Left lung (tissue), 14 donors: Measurements from ENCODE around the gene TACC3. TPM values are rescaled to one million over a fixed set of nuclear protein-coding genes. Genes with fewer than 3 reads are reported as not detected.

Experiments used
- ATAC-seq: fragments of 200-7000 bp; cut with Tn5 transposase; one replicate; pipeline ENCODE4 v1.9.1; 2020; ENCODE audit warnings: moderate library complexity
- DNase-seq, 4 donors: peaks; one replicate each; pipeline ENCODE4 v3.0.0-alpha.2; 2013 to 2020
- H3K27ac ChIP-seq, 2 donors: fragments of 200-600 bp; sonication (generic) in 1 of 2; one replicate each; pipeline versions ENCODE4 v1.5.0 to v1.8.0; 2020 to 2021
- H3K27me3 ChIP-seq, 2 donors: fragments of 200-600 bp; sonication (generic) in 1 of 2; one replicate each; pipeline versions ENCODE4 v1.5.0 to v1.8.0; 2020 to 2021
- H3K36me3 ChIP-seq, 2 donors: fragments of 200-600 bp; sonication (generic) in 1 of 2; one replicate each; pipeline versions ENCODE4 v1.5.0 to v1.8.0; 2020 to 2021
- H3K4me1 ChIP-seq, 2 donors: fragments of 200-600 bp; one replicate each; pipeline ENCODE4 v1.8.0; 2021
- H3K4me3 ChIP-seq, 2 donors: fragments of 200-600 bp; sonication (generic) in 1 of 2; one replicate each; pipeline versions ENCODE4 v1.5.0 to v1.8.0; 2020 to 2021; ENCODE audit warnings: mild to moderate bottlenecking in 1 of 2
- H3K9me3 ChIP-seq, 2 donors: fragments of 200-600 bp; sonication (generic) in 1 of 2; one replicate each; pipeline versions ENCODE4 v1.5.0 to v1.8.0; 2020 to 2021
- intact Hi-C, 2 donors: fragments of 100-400 bp; cut with DNase I; formaldehyde crosslinking; loops; one replicate each; pipeline versions ENCODE4 v1.11.2 to v1.14.2; 2022
- long read RNA-seq, 12 donors: library from polyadenylated mRNA in 2 of 12; unstranded in 2 of 12; transcript quantifications; one replicate each; pipeline ENCODE4 v2.0.0 and lab custom pipeline, GENCODE V29; 2019 to 2026
- polyA plus RNA-seq, 6 donors: library from polyadenylated mRNA; unstranded; fragments of 120-200 nt; gene quantifications; one replicate each; pipeline ENCODE4 v1.2.1, GENCODE V29; 2013; ENCODE audit not compliant: insufficient read length in 6 of 6
- total RNA-seq, 2 donors: library from RNA; stranded (reverse); fragmentation: NEBNext Ultra II Directional; extraction: Animal tissue kit (Norgen Biotek cat#: 25700); gene quantifications; one replicate each; pipeline ENCODE4 v1.2.1, GENCODE V29; 2021
- TF ChIP-seq, protein P1 (sequence below), 2 donors: fragments of 200-600 bp; sonication (generic) in 1 of 2; IDR thresholded peaks; one replicate each; pipeline versions ENCODE4 v1.5.0 to v1.8.0; 2021; ENCODE audit warnings: antibody characterized with exemption in 2 of 2
- donor health status: DM: no; HTN: yes; CAD: no.
- donor health status: DM: no; HTN: no; CAD: no.

Gene TACC3
- total RNA-seq: 10 to 100 TPM; 20.3 to 28.1 TPM
- 10 to 100 TPM; 37.9 to 76.2 (median 48.8) TPM for polyA plus RNA-seq
- long read RNA-seq, donor 1, partial matches to known transcripts: 9 of 17 reads
- long read RNA-seq, donor 1, other reads (novel, unspliced or antisense): 0 of 17 reads
- long read RNA-seq, donor 2, partial matches to known transcripts: 10 of 16 reads
- long read RNA-seq, donor 2, other reads (novel, unspliced or antisense): 0 of 16 reads
- long read RNA-seq, donor 3, partial matches to known transcripts: 0 of 4 reads
- long read RNA-seq, donor 3, other reads (novel, unspliced or antisense): 0 of 4 reads
- long read RNA-seq, donor 4, partial matches to known transcripts: 4 of 6 reads
- long read RNA-seq, donor 4, other reads (novel, unspliced or antisense): 0 of 6 reads
- long read RNA-seq, donor 5, partial matches to known transcripts: 0 of 7 reads
- long read RNA-seq, donor 5, other reads (novel, unspliced or antisense): 0 of 7 reads
- long read RNA-seq, donor 6, partial matches to known transcripts: 5 of 12 reads
- long read RNA-seq, donor 6, other reads (novel, unspliced or antisense): 0 of 12 reads
- long read RNA-seq, donor 7, partial matches to known transcripts: 0 of 4 reads
- long read RNA-seq, donor 7, other reads (novel, unspliced or antisense): 0 of 4 reads
- long read RNA-seq, donor 8, partial matches to known transcripts: 0 of 8 reads
- long read RNA-seq, donor 8, other reads (novel, unspliced or antisense): 0 of 8 reads
- long read RNA-seq, donor 9: 0 reads
- long read RNA-seq, donor 10, partial matches to known transcripts: 3 of 7 reads
- long read RNA-seq, donor 10, other reads (novel, unspliced or antisense): 4 of 7 reads
- long read RNA-seq, donor 11, partial matches to known transcripts: 0 of 6 reads
- long read RNA-seq, donor 11, other reads (novel, unspliced or antisense): 0 of 6 reads
- long read RNA-seq, donor 12, transcript TACC3-201 (16 exons, 2,781 nt): major isoform, 6 of 8 reads
- long read RNA-seq, donor 12, partial matches to known transcripts: 0 of 8 reads
- long read RNA-seq, donor 12, other reads (novel, unspliced or antisense): 0 of 8 reads

DNA sequence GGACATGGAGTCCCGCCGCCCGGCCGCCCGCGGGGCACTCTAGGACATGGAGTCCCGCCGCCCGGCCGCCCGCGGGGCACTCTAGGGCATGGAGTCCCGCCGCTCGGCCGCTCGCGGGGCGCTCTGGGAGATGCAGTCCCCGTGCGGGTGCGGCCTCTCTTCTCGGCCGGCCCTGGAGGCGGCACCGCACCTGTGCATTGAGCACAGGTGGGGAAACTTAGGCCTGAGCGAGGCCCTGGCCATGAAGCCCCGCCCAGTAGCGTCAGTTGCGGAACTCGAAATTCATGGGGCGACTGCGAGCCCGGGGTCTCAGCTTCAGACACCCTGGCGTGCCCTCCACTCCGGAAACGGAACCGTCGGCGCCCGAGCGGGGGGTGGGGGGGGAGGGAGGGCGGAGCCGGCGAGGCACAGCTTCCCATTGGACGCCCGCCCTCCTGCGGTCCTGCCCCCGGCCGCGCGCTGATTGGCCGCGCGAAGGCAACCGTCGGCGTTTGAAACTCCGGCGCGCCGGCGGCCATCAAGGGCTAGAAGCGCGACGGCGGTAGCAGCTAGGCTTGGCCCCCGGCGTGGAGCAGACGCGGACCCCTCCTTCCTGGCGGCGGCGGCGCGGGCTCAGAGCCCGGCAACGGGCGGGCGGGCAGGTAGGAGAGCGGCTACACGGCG is at the start of gene TACC3, which contains the start of gene TMEM129:
Gene TACC3, plus strand, starts transcription at position 519 of the 663 bp plus-strand sequence. CDS start 1,901 bp downstream, outside the sequence.
Gene TMEM129, minus strand, starts transcription at position 321 of the 663 bp plus-strand sequence. CDS start 486 bp downstream, outside the sequence.
- ATAC-seq: peak; percentile 93
- peaks cover 0 to 37% of the 10 kb centered on the region in 2 donors for H3K36me3 ChIP-seq
- TF ChIP-seq, protein P1, sequence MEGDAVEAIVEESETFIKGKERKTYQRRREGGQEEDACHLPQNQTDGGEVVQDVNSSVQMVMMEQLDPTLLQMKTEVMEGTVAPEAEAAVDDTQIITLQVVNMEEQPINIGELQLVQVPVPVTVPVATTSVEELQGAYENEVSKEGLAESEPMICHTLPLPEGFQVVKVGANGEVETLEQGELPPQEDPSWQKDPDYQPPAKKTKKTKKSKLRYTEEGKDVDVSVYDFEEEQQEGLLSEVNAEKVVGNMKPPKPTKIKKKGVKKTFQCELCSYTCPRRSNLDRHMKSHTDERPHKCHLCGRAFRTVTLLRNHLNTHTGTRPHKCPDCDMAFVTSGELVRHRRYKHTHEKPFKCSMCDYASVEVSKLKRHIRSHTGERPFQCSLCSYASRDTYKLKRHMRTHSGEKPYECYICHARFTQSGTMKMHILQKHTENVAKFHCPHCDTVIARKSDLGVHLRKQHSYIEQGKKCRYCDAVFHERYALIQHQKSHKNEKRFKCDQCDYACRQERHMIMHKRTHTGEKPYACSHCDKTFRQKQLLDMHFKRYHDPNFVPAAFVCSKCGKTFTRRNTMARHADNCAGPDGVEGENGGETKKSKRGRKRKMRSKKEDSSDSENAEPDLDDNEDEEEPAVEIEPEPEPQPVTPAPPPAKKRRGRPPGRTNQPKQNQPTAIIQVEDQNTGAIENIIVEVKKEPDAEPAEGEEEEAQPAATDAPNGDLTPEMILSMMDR (IDR thresholded peaks at IDR 0.05): peak in 1 of 2 donors; percentile 4
- H3K27ac ChIP-seq: peak within 1 kb of the TSS; percentile 96 to 97
- intact Hi-C loops: no loop called here
- DNase-seq: peak; percentile 93 to 96 (median 96)
- H3K27me3 ChIP-seq: no peaks in the 10 kb centered on the region
- peak within 1 kb of the TSS; percentile 77 to 79 for H3K4me3 ChIP-seq
- peaks cover 24 to 69% of the 10 kb centered on the region in 2 donors for H3K4me1 ChIP-seq
- H3K9me3 ChIP-seq: no peaks in the 10 kb centered on the region

DNA sequence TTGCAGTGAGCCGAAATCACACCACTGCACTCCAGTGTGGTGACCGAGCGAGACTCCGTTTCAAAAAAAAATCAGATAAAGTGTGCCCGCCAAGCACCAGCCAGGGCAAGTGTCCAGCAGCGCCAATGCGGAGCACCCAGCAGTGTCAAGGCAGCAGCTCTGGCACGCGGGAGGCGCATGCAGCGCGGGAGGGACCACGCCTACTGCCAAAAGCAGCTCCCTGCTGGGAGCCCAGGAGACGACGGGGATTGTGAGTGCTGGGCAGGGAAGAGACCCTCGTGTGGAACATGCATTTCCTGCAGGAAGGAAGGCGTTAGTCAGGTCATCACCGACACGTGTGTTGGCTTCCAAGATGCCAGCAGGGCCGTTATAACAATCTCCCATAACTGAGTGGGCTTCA is 47.6 kb upstream of the TACC3 start:
- Histone ChIP-seq H3K4me3 (no peak overlapping the region), H3K36me3 (no peaks in the 10 kb centered on the region), H3K9me3 (no peaks in the 10 kb centered on the region), H3K27me3 (no peaks in the 10 kb centered on the region), H3K4me1 (no peaks in the 10 kb centered on the region), H3K27ac (no peak overlapping the region)
- TF ChIP-seq, protein P1 (IDR thresholded peaks at IDR 0.05): no peak
- no peak for ATAC-seq
- DNase-seq: no peak
- intact Hi-C loops: no loop called here

DNA sequence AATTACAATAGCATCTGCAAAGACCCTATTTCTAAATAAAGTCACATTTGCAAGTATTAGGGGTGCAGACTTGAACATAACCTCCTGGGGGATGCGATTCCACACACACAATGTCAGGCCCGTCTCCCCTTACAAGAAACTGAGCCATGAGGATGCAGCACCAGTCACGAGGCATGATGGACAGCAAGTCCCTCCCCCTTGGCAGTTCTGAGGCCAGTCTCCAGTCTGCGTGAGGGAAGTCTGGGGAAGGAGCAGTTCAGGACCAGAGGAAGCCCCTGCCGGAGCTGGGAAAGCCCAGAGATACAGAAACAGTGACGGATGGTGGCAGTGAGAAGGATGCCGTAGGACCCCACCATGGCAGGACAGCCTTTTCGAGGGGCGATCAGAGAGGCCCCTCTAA is 46.6 kb upstream of the TACC3 start:
- intact Hi-C loops: no loop called here
- no peak overlapping the region for H3K4me3 ChIP-seq
- TF ChIP-seq, protein P1 (IDR thresholded peaks at IDR 0.05): no peak
- H3K4me1 ChIP-seq: no peaks in the 10 kb centered on the region
- H3K27ac ChIP-seq: no peak overlapping the region
- H3K36me3 ChIP-seq: no peaks in the 10 kb centered on the region
- ATAC-seq: no peak
- no peaks in the 10 kb centered on the region for H3K9me3 ChIP-seq
- H3K27me3 ChIP-seq: no peaks in the 10 kb centered on the region
- peak in 1 of 4 donors; percentile 20 for DNase-seq

DNA sequence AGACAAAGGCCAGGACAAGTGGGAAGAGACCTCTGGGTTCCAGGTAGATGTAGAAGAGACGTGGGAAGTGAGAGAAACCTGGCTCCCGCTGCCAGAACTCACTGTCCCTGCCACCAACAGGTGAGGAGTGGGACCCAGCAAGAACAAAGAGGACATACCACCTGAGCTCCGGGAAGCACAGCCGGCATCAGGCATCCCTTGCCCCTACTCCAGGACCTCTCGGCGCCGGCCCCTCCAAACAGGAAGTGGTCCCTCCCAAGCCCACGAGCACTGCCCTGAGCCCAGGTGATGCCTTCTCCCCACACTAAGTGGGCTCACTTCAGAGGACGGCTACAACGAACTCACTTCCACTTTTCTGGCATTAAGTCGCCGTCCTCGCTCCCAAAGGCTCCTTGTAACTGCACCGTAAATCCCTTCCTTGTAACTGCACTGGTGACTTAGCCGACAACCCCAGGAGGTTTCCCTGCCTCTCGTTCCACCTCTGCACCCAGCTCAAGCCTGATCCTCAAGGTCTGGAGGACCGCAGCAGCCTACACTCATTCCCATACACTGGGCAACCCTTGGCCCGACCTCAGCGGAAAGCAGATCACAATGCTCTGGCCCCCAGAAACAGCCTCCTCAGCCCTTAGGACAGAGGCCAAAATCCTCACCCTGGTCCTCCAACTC is 46.1 kb upstream of the TACC3 start:
- ATAC-seq: no peak
- Histone ChIP-seq H3K9me3 (no peaks in the 10 kb centered on the region), H3K4me3 (no peak overlapping the region), H3K4me1 (no peaks in the 10 kb centered on the region), H3K27ac (no peak overlapping the region), H3K36me3 (no peaks in the 10 kb centered on the region), H3K27me3 (no peaks in the 10 kb centered on the region)
- TF ChIP-seq, protein P1 (IDR thresholded peaks at IDR 0.05): no peak
- intact Hi-C loops: no loop called here
- peak in 1 of 4 donors; percentile 65 for DNase-seq
